Right lobe of liver (tissue), 6 donors: ENCODE measurements around the gene RAB23. TPM values are rescaled to one million over a fixed set of nuclear protein-coding genes. Genes with fewer than 3 reads are reported as not detected.
A peak's percentile ranks its signal among the peaks of the same experiment; 100 is the strongest.

ENCODE experiments used
- ATAC-seq, 4 donors: fragments of 200-7000 bp; cut with Tn5 transposase; one replicate each; pipeline ENCODE4 v1.9.1; 2020; ENCODE audit warnings: mild to moderate bottlenecking in 4 of 4, moderate library complexity in 4 of 4
- DNase-seq, 3 donors: peaks; one replicate each; pipeline ENCODE4 v3.0.0-alpha.2; 2020
- H3K27ac ChIP-seq, 3 donors: fragments of 200-600 bp; one replicate each; pipeline ENCODE4 v1.8.0; 2022
- H3K27me3 ChIP-seq, 2 donors: fragments of 200-600 bp; one replicate each; pipeline ENCODE4 v1.8.0; 2022
- H3K36me3 ChIP-seq, 4 donors: fragments of 200-600 bp; sonication (generic) in 1 of 4; one replicate each; pipeline versions ENCODE4 v1.5.1 to v1.8.0; 2017 to 2022; ENCODE audit warnings: control low read depth in 1 of 4
- H3K4me1 ChIP-seq, 4 donors: fragments of 200-600 bp; sonication (generic) in 1 of 4; one replicate each; pipeline versions ENCODE4 v1.5.1 to v1.8.0; 2017 to 2022; ENCODE audit warnings: control low read depth in 1 of 4
- H3K4me3 ChIP-seq, 3 donors: fragments of 200-600 bp; one replicate each; pipeline ENCODE4 v1.8.0; 2022
- H3K9me3 ChIP-seq, 4 donors: fragments of 200-600 bp; sonication (generic) in 1 of 4; one replicate each; pipeline versions ENCODE4 v1.5.1 to v1.8.0; 2017 to 2022; ENCODE audit warnings: control low read depth in 1 of 4
- POLR2A ChIP-seq: fragments of 450-650 bp; IDR thresholded peaks from one replicate; pipeline ENCODE4 v1.6.1; 2017; ENCODE audit warnings: antibody characterized with exemption, mild to moderate bottlenecking
- WGBS: methylation state at CpG from one replicate; pipeline ENCODE4 v1.1.6; 2018; ENCODE audit warnings: low coverage, low lambda C conversion rate; ENCODE audit not compliant: insufficient coverage; ENCODE audit errors: missing lambda C conversion rate; 5-methylcytosine and 5-hydroxymethylcytosine counted together
- intact Hi-C, 2 donors: fragments of 100-400 bp; cut with DNase I; formaldehyde crosslinking; loops; one replicate each; pipeline versions ENCODE4 v1.11.2 to v1.14.1; 2022
- total RNA-seq, 6 experiments: library from RNA; depleted of rRNA in 2 of 6; stranded (reverse); fragments of >200 nt in 2 of 6; fragmentation: NEBNext Ultra II Directional in 3 of 6; extraction: Animal tissue kit (Norgen Biotek cat#: 25700) in 3 of 6; gene quantifications; one replicate each; pipeline versions ENCODE4 v1.1.0 to v1.2.4, GENCODE V29; 2016 to 2023
- TF ChIP-seq, protein P1 (sequence below), 4 donors: fragments of 200-600 bp in 3 of 4; fragments of 450-650 bp in 1 of 4; IDR thresholded peaks; one replicate each; pipeline versions ENCODE4 v1.5.1 to v1.8.0; 2016 to 2022; ENCODE audit warnings: antibody characterized with exemption in 4 of 4, mild to moderate bottlenecking in 2 of 4
- donor health status: DM: no; HTN: yes; CAD: no.
- donor health status: DM: no; HTN: no; CAD: no.
- donor health status: DM: no; HTN: no; CAD: no.
- donor health status: DM: no; HTN: yes; CAD: no.
- donor health status: DM: no; HTN: yes; CAD: no.

Gene RAB23
- total RNA-seq, 6 experiments from 2014 or later, result 2.0 to 3.1 (median 2.5) TPM

DNA sequence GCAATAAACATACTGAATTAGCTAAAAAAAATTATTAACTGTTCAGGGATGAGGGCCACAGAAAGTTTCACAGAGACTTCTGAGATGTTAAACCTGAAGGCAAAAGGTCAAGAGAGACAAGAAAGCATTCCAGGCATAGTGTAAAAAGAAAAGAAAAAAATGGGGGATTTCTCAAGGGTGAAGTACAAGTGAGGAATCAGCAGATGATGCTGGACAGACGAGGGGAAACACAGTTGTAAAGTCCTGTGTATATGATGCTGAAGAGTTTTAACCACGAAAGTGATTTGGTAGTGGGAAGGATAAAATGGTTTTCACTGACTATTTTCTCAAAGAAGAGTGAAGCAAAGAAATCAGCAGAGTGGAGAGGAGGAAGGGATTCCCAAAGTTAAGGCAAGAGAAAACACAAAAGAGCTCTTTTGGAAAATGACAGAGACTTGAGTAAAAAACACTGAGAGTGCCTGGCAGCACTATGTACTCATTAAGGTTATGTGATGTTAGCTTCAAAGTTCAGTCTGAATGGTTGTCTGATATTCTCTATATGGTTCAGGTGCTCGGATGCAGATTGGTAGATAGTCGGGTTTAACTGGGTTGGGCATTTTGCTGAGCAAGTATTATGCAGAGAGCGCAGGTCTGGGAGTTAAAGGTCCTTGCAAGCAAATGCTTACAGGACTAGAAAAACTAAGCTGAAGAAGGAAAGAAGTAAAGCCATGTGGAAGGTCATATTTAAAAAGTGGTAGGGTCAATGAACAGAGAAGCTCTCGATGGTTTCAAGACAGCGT is 16.4 kb downstream of the RAB23 start:
- Histone ChIP-seq H3K27ac (no peak overlapping the region), H3K9me3 (no peaks in the 10 kb centered on the region), H3K4me1 (no peaks in the 10 kb centered on the region), H3K4me3 (no peak overlapping the region), H3K36me3 (no peaks in the 10 kb centered on the region), H3K27me3 (no peaks in the 10 kb centered on the region)
- intact Hi-C loops, result no loop called here
- TF ChIP-seq, protein P1, sequence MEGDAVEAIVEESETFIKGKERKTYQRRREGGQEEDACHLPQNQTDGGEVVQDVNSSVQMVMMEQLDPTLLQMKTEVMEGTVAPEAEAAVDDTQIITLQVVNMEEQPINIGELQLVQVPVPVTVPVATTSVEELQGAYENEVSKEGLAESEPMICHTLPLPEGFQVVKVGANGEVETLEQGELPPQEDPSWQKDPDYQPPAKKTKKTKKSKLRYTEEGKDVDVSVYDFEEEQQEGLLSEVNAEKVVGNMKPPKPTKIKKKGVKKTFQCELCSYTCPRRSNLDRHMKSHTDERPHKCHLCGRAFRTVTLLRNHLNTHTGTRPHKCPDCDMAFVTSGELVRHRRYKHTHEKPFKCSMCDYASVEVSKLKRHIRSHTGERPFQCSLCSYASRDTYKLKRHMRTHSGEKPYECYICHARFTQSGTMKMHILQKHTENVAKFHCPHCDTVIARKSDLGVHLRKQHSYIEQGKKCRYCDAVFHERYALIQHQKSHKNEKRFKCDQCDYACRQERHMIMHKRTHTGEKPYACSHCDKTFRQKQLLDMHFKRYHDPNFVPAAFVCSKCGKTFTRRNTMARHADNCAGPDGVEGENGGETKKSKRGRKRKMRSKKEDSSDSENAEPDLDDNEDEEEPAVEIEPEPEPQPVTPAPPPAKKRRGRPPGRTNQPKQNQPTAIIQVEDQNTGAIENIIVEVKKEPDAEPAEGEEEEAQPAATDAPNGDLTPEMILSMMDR (IDR thresholded peaks at IDR 0.05), result no peak
- TF ChIP-seq POLR2A, result no peak
- ATAC-seq (no peak), DNase-seq (no peak)
- WGBS, result 88% methylated on average over 7 of the region's 7 CpGs

DNA sequence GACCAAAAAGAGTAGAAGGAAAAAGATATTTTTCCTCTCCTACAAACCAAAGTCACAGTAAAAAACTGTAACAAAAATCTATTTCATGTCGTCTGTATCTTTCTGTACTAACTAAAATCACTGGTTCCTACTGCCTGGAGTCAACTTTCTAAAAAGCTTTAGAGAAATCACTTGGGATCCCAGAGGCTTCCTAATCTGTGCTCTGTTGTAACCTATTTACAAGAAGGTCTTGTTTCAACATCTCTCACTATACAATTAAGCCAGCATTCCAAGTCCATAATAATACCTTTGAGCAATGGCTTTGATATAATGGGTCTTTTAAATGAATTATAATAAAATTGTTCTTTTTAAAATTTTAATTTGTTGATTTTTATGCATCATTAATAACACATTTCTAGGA is 20.4 kb downstream of the RAB23 start:
- ATAC-seq (no peak), DNase-seq (no peak)
- 63% methylated on average over 1 of the region's 1 CpG for WGBS
- TF ChIP-seq, protein P1 (IDR thresholded peaks at IDR 0.05), result no peak
- TF ChIP-seq POLR2A, result no peak
- Histone ChIP-seq H3K36me3 (no peaks in the 10 kb centered on the region), H3K4me1 (no peaks in the 10 kb centered on the region), H3K27ac (no peak overlapping the region), H3K4me3 (no peak overlapping the region), H3K27me3 (no peaks in the 10 kb centered on the region), H3K9me3 (no peaks in the 10 kb centered on the region)
- intact Hi-C loops, result no loop called here

DNA sequence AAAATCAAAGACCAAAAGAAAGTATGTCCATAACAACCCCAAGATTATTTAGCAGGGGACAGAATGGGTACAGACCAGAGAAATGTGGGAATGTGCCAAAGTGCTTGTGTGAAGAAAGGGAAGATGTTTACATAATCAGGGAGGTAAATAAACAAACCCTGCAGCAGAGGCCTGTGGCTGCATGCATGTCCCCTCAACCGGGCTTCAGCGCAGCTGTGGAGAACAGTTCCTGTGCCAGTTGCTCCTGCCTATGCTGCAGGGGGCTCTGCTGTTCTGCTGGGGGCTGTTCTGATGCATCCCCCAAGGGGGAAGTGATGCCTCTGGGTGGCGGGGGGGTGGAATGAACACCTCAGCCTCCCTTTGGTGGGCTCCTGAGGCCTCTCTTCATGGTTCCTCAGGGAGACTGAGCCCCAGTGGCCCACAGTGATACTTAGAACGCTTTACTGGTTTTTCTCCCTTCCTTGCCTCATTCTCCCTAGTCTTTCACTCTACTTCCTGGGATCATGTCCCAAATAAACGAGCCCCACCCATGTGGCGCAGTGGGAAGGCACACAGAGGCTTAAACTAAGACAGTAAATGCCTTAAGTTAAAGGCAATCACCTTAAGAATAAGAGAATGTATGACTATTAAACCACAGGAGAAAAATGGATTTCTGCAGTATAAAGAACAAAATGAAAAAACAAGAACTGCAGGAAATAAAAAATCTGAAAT is 23.0 kb downstream of the RAB23 start:
- Histone ChIP-seq H3K36me3 (no peaks in the 10 kb centered on the region), H3K27ac (no peak overlapping the region), H3K9me3 (no peaks in the 10 kb centered on the region), H3K27me3 (no peaks in the 10 kb centered on the region), H3K4me3 (no peak overlapping the region), H3K4me1 (no peaks in the 10 kb centered on the region)
- no peak for DNase-seq
- WGBS, result 83% methylated on average over 3 of the region's 6 CpGs
- TF ChIP-seq, protein P1 (IDR thresholded peaks at IDR 0.05), result no peak
- no peak for TF ChIP-seq POLR2A
- intact Hi-C loops, result no loop called here
- peak in 1 of 4 donors; percentile 12 for ATAC-seq

DNA sequence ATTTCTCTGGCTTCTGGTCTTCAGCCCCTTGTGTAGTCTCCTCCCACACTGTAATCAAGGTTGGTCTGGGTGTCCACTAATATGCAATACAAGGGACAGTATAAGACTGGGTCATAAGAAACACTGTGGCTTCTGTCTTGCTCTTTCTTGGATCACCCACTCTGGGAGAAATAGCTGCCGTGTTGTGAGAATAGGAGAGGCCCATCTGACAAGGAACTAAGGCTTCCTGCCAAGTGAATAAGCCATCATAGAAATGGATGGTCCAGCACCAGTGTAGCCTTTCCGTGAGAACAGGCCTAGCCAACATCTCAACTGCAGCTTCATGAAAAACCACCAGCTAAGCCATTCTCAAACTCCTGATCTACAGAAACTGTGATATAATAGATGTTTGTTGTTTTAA is 26.6 kb downstream of the RAB23 start:
- Histone ChIP-seq H3K4me3 (no peak overlapping the region), H3K4me1 (no peaks in the 10 kb centered on the region), H3K9me3 (no peaks in the 10 kb centered on the region), H3K36me3 (no peaks in the 10 kb centered on the region), H3K27ac (no peak overlapping the region), H3K27me3 (no peaks in the 10 kb centered on the region)
- 92% methylated on average over 2 of the region's 2 CpGs for WGBS
- intact Hi-C loops, result no loop called here
- DNase-seq (no peak), ATAC-seq (no peak)
- TF ChIP-seq, protein P1 (IDR thresholded peaks at IDR 0.05), result no peak
- TF ChIP-seq POLR2A, result no peak
